KOPT-K1 (cell line): Measurements from ENCODE around the gene AXIN1.
"Not testable (repeated sequence)": the region's sequence is repeated elsewhere in the genome, so short reads cannot be mapped to it uniquely, and the experiment has no call there.

Experiments
- H3K27ac ChIP-seq: fragments of 200-600 bp; sonication (generic); 2 replicates; pipeline ENCODE4 v1.5.1; 2016; ENCODE audit warnings: antibody characterized with exemption, mild to moderate bottlenecking, low read depth, low read length; ENCODE audit not compliant: poor library complexity, severe bottlenecking
- H3K36me3 ChIP-seq: fragments of 200-600 bp; sonication (generic); 2 replicates; pipeline ENCODE4 v1.5.1; 2017; ENCODE audit warnings: antibody characterized with exemption, mild to moderate bottlenecking, low read length, moderate library complexity; ENCODE audit not compliant: insufficient read depth
- H3K9me3 ChIP-seq: fragments of 200-600 bp; sonication (generic); 2 replicates; pipeline ENCODE4 v1.5.1; 2017; ENCODE audit warnings: antibody characterized with exemption, low read length, mild to moderate bottlenecking; ENCODE audit not compliant: insufficient read depth, poor library complexity, severe bottlenecking

AXIN1 gene

GRCh38 chr16:367333-367903 is 14.9 kb upstream of the AXIN1 start:
- Histone ChIP-seq H3K36me3 (peaks cover 40% of the 10 kb centered on the region), H3K27ac (no peak overlapping the region), H3K9me3 (no peaks in the 10 kb centered on the region)

GRCh38 chr16:366476-366875 is 14.0 kb upstream of the AXIN1 start:
- Histone ChIP-seq H3K36me3 (peaks cover 33% of the 10 kb centered on the region), H3K27ac (no peak overlapping the region), H3K9me3 (no peaks in the 10 kb centered on the region)

- Histone ChIP-seq H3K36me3 (peaks cover 33% of the 10 kb centered on the region), H3K27ac (no peak overlapping the region), H3K9me3 (no peaks in the 10 kb centered on the region)
Measured at GRCh38 chr16:364595-365491, 12.3 kb upstream of the AXIN1 start.

- Histone ChIP-seq H3K27ac (no peak overlapping the region), H3K9me3 (no peaks in the 10 kb centered on the region), H3K36me3 (peaks cover 28% of the 10 kb centered on the region)
Measured at GRCh38 chr16:363766-364490, 11.4 kb upstream of the AXIN1 start.

DNA sequence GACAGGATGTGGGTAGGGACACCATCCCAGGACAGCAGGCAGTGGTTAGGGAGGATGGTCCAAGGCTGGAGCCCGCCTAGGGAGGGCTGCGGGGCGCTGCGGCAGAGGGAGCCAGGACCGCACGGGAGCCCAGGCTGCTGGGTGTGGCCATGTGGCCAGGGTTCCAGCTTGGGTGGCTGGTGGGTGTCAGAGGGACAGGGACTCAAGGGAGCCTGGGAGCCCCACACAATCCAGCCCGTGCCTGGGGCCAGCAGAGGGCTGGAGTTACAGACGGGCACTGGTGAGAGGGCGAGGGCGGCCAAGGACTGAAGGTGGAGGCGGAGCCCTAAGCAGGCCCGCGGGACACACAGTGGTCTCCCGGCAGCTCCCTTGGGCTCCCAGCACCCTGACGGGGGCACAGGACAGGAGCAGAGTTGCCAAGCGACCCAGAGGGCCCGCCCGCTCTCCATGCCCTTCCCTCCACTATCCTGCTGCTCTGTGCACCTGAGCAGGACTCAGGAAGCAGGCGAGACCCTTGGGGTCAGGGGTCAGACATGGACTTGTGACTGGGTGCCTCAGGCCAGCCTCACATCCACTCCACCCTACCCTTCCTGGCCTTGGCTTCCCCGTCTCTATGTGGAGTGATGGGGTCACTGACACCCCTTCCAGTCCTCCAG is 10.7 kb upstream of the AXIN1 start:
- H3K36me3 ChIP-seq: peaks cover 21% of the 10 kb centered on the region
- H3K27ac ChIP-seq: no peak overlapping the region
- H3K9me3 ChIP-seq: no peaks in the 10 kb centered on the region

DNA sequence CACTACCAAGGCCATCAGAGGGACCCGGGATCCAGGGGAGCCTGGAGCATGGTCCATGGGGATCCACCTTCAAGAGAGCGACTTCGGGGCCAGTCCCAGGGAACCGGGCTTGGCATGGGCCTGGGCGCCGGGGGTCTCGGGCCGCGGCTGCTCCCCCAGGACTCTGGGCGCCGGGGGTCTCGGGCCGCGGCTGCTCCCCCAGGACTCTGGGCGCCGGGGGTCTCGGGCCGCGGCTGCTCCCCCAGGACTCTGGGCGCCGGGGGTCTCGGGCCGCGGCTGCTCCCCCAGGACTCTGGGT is 10.1 kb upstream of the AXIN1 start:
- H3K27ac ChIP-seq, H3K9me3 ChIP-seq: not testable (repeated sequence)
- H3K36me3 ChIP-seq: peaks cover 15% of the 10 kb centered on the region

DNA sequence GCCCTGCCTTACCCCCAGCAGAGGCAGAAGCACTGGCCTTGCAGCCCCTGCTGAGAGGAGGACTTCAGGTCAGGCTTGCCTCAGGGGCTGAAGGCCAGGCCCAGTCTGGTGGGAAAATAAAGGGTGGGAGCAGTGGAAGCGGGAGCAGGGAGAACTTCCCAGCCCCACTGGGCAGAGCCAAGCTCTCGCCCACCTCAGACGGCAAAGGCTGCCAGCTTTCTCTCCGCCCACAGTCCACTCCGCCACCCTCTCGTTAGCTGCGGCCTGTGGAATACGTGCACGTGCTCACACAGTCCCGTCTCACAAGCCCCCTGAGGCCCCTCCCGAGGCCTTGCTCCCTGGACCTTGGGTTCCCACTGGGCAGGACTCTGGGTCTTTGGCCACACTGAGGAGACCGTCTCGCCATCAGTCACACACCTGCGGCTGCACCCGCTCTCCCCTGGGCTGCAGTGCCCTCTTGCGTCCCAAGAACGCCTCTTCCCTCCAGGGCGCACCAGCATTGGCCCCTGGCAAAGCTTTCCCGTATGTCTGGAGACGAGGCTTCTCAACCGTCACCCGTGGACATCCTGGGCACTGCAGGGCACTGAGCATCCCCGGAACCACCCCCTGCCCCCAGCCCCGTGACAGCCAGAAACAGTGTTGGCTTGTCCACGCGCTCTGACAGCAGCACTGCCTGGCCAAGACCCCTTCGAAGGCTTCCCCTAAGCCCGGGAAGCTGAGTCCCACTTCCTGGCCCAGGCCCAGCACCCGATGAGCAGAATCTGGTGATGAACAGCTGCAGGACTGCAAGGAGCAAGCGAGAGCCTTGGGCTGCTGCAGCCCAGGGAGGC is 9.6 kb upstream of the AXIN1 start:
- H3K27ac ChIP-seq: no peak overlapping the region
- peaks cover 9% of the 10 kb centered on the region for H3K36me3 ChIP-seq
- H3K9me3 ChIP-seq: no peaks in the 10 kb centered on the region

DNA sequence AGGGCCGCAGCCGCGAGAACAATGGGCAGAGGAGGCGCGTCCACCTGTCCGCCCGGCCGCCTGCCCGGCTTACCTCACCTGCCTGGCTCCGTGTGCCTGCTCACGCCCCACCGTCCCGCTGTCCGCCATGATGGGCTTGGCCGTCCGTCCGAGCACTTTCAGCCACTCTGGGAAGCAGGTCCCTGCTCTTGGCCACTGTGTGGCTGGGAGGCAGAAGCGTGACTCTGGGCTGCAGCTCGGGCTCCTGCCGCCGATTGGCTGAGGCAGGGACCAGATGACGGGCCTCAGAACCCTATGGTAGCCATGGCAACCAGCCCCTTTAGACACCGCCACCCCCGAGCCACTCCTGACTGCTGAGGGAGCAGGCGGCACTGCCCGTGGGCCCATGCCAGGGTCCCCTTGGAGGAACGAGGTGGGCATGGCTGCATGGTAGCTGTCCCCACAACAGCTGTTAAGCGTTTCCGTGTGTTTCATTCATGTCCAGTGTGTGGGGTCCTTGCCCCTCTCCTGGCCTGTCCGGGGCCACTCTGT is 8.9 kb upstream of the AXIN1 start:
- H3K27ac ChIP-seq: no peak overlapping the region
- no peaks in the 10 kb centered on the region for H3K9me3 ChIP-seq
- H3K36me3 ChIP-seq: peaks cover 2% of the 10 kb centered on the region; the same call in 1 of the 2 replicates

DNA sequence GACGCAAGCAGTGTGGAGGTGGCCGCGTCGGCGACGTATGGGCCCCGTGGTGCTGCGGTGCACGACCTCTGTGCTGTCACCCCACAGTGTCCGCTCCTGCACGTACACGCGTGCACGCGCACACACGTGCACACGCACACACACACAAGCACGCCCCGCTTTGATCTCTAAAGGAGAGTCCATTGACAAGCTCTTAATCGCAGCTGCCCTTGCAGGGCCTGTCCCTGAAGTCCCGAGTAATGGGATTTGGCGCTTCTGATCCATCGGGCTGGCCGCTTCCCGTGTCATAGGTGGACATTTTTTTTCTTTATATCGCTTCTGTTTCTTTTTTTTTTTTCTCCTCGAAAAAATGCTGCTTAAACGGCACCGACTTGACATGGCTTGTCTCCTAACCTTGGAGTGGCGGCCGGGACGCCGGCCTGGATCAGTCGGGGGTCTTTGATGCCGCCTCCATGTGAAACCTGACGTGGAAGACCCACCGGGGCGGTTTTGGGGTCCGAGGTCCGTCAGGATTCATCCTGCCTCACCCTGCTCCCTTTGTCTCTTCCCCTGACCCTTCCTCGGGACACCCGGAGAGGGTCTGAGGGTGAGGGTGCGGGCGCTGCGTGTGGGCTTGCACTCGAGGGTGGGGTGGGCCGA is 8.3 kb upstream of the AXIN1 start:
- Histone ChIP-seq H3K9me3 (no peaks in the 10 kb centered on the region), H3K36me3 (no peaks in the 10 kb centered on the region), H3K27ac (no peak overlapping the region)

DNA sequence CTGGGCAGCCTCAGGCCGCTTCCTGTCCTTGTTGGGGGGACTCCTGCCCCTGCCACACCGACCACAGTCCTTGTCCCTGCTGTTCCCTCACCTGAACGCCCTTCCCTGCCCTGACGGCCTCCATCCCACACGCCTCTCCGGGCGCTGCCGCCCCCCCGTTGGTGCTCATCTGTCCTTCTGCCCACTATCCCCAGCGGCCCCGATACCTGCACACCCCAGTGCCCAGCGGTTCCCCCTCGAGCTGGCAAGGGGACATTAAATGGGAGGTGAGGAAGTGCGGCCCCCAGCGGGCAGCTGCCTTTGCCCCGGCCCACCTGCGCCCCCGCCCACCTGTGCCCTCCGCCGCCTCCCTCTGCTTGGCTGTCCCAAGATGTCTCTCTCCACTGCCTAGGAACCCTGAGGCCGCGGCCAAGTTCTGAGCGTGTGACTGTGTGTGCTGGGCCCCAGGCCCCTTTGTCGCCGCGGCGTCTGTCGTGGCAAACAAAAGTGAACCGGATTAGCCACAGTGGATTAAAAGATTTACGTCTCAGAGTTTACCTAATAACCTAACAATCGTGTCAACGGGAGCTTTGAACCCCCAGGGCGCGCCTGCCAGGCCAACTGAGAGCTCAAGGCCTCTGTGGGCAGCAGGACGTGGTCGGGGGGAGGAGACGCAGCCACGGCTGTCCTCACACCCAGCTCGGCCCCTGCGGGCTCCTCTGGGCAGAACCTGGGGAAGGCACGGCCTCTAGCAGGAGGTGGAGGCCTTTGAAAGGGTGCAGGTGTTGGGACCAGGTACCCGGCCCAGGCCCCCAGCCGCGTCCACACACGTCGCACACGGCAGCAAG is 7.6 kb upstream of the AXIN1 start:
- no peaks in the 10 kb centered on the region for H3K36me3 ChIP-seq
- H3K27ac ChIP-seq: no peak overlapping the region
- H3K9me3 ChIP-seq: no peaks in the 10 kb centered on the region

GRCh38 chr16:359067-359763 is 6.7 kb upstream of the AXIN1 start:
- H3K36me3 ChIP-seq: no peaks in the 10 kb centered on the region
- no peak overlapping the region for H3K27ac ChIP-seq
- H3K9me3 ChIP-seq: no peaks in the 10 kb centered on the region

DNA sequence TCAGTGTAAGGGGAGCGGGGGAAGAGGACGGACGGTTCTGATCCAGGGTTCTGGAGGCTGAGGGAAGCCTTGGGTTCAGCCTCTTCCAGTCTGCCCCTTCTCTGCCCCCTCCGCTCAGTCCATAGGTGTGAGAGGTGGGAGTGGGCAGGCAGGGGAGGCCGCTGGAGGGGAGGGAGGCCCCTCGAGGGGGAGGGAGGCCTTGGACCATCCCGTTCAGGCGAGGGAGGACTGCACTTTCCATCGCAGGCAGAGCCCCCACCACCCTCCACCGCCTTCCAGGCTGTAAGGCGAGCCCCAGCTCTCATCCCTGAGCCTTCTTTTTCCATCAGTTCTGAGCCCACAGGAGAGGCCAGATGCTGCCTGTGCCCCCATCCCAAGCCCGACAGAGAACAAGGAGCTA is 4.2 kb upstream of the AXIN1 start:
- Histone ChIP-seq H3K36me3 (no peaks in the 10 kb centered on the region), H3K9me3 (no peaks in the 10 kb centered on the region), H3K27ac (no peak overlapping the region)

DNA sequence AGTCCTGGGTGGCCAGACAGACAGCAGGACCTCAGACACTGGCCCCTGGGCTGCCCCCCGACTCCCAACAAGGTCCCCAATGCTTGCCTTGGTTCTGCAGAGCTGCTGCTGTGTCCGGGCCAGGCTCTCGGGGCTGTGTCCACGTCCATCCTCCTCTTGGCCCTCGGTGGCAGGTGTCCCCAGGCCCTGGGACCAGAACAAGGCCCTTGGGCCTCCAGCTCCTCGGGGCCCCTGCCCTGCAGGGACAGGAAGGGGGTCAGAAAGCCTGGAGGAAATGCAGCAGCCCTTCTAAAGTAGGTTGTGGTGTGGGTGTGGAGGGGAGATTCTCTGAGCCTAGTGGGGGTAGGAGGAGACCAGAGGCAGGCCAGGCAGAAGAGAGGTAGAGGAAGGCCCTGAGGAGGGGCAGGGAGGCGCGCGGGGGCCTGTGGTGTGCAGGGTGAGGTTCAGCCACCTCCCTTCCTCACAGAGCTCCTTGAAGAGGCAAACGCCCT is 2.5 kb upstream of the AXIN1 start:
- Histone ChIP-seq H3K27ac (no peak overlapping the region), H3K36me3 (peaks cover 6% of the 10 kb centered on the region; the same call in 1 of the 2 replicates), H3K9me3 (no peaks in the 10 kb centered on the region)
